Measurements from ENCODE around the gene PDGFC. TPM values are rescaled to one million over a fixed set of nuclear protein-coding genes. Genes with fewer than 3 reads are reported as not detected.
A peak's percentile ranks its signal among the peaks of the same experiment; 100 is the strongest.
"Not testable (repeated sequence)": the region's sequence is repeated elsewhere in the genome, so short reads cannot be mapped to it uniquely, and the experiment has no call there.

PDGFC gene
- polyA plus RNA-seq, 3 donors, result 65.7 to 84.9 (median 77.7) TPM

- no peak for DNase-seq (ENCODE audit: extremely low read depth in 1 of 11, low read depth in 9 of 11, low spot score in 4 of 11)
Measured at GRCh38 chr4:156934259-156934635, 37.4 kb downstream of the PDGFC start.

GRCh38 chr4:156933633-156934258 lies 37.9 kb downstream of the PDGFC start:
- no peak for DNase-seq (ENCODE audit: extremely low read depth in 1 of 11, low read depth in 9 of 11, low spot score in 4 of 11)

DNA sequence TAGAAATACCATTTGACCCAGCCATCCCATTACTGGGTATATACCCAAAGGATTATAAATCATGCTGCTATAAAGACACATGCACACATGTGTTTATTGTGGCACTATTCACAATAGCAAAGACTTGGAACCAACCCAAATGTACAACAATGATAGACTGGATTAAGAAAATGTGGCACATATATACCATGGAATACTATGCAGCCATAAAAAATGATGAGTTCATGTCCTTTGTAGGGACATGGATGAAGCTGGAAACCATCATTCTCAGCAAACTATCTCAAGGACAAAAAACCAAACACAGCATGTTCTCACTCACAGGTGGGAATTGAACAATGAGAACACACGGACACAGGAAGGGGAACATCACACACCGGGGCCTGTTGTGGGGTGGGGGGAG lies 39.2 kb downstream of the PDGFC start:
- DNase-seq (ENCODE audit: extremely low read depth in 1 of 11, low read depth in 9 of 11, low spot score in 4 of 11), result not testable (repeated sequence)

DNA sequence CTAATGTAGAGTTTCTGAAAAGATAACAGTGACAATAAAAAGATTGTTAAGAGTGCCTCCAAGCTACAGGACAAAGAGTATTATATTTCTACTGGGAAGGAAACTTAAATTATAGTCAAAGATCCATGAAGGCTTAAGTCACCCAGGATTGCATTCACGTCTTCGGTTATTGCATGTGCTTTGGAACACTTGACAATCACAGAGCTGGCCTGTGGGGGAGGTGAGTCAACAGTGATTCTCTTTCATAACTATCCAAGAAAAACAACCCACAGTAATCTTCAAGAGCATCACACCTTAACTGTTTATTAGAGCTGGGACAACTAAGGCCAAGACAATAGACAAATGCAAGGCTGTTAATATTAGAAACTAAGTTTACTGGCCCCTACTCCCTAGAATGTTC lies 40.3 kb downstream of the PDGFC start:
- DNase-seq (ENCODE audit: extremely low read depth in 1 of 11, low read depth in 9 of 11, low spot score in 4 of 11), result no peak

- DNase-seq (ENCODE audit: extremely low read depth in 1 of 11, low read depth in 9 of 11, low spot score in 4 of 11), result no peak
Measured at GRCh38 chr4:156929386-156930105, 42.1 kb downstream of the PDGFC start.

GRCh38 chr4:156924774-156925315 lies 46.8 kb downstream of the PDGFC start:
- no peak for DNase-seq (ENCODE audit: extremely low read depth in 1 of 11, low read depth in 9 of 11, low spot score in 4 of 11)

- DNase-seq (ENCODE audit: extremely low read depth in 1 of 11, low read depth in 9 of 11, low spot score in 4 of 11), result no peak
Measured at GRCh38 chr4:156923525-156923924, 48.1 kb downstream of the PDGFC start.

- no peak for DNase-seq (ENCODE audit: extremely low read depth in 1 of 11, low read depth in 9 of 11, low spot score in 4 of 11)
Measured at GRCh38 chr4:156915221-156915620, 56.4 kb downstream of the PDGFC start.

DNA sequence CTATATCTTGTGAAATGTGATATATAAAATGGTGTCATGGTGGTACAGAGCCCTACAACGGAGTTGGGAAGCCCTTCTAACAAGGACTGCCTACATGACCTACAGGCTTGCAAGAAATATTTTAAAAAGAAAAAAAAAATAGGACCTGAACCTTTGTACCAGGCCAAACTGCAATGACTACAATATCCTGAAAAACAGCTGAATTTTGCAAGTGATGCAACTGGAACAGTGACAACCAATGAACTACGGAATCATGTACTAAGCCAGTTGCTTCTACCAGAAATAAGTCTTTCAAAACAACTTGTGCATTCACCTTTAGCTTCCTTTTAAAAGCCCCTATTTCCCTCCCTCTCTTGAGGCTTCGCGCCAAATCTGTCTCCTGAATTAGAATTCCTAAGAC lies 58.4 kb downstream of the PDGFC start:
- no peak for DNase-seq (ENCODE audit: extremely low read depth in 1 of 11, low read depth in 9 of 11, low spot score in 4 of 11)

GRCh38 chr4:156909010-156909409 lies 62.6 kb downstream of the PDGFC start:
- no peak for DNase-seq (ENCODE audit: extremely low read depth in 1 of 11, low read depth in 9 of 11, low spot score in 4 of 11)

DNA sequence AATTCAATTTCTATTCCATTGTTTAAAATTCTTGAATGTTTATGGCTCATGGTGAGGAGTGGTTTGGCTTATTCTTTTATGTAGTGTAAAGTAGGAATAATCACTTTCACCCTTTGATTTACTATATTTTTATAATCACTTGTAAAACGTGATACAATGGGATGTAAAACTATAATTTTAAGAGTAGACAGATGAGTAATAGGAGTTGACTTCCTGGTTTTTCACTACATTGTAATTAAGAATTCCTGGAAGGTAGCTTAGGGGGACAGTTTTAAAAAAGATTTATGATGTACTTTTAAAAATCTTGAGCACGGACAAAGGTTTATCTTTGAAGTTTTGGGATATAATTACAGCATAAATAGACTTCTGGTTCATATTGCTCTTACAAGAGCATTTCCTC lies 65.3 kb downstream of the PDGFC start:
- peak in 1 of 11 donors; percentile 23 for DNase-seq (ENCODE audit: extremely low read depth in 1 of 11, low read depth in 9 of 11, low spot score in 4 of 11)

- DNase-seq (ENCODE audit: extremely low read depth in 1 of 11, low read depth in 9 of 11, low spot score in 4 of 11), result no peak
Measured at GRCh38 chr4:156901871-156902270, 69.7 kb downstream of the PDGFC start.

DNA sequence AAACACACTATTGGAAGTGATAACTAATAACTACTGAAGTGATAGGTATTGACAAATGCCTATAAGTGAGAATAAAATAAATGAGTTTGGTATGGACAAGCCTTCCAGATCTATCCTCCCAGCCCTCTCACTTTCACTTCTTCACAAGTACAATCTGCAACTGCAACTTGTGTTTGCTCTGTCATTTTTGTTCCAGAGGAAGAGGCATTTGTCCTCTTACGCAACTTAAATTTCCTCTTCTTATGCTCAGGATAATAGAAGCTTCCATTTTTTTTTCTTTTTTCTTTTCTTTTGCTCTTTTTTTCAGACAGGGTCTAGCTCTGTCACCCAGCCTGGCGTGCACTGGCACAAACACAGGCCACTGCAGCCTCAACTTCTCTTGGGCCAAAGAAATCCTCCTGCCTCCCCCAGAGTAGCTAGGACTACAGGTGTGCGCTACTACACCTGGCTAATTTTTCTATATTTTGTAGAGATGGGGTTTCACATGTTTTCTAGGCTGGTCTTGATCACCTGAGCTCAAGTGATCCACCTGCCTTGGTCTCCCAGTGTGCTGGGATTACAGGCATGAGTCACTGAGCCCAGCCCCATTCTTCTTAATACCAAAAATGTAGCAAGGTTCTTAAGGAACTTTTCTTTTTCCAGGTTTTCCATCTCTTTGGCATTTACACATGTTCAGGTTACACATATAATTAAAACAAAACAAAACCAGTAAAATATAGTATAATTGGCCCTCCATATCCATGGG lies 73.1 kb downstream of the PDGFC start:
- DNase-seq (ENCODE audit: extremely low read depth in 1 of 11, low read depth in 9 of 11, low spot score in 4 of 11), result no peak

DNA sequence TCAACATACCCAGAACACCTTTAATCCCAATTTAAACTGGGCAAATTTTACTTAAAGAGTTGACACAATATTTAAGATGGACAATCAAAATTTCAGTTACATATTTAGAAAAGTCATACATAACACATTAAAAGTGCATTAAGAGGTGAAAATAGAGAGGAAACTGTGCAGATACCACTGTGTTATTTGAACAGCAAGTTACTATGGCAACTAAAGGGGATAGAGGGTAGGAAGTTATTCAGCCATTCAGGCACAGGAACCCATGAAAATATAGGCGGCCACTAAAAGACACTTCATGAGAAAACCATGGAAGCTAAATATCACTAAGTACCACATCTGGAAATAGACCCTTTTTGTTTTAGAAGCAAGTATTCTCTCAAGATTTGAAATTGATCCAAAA lies 75.1 kb downstream of the PDGFC start:
- no peak for DNase-seq (ENCODE audit: extremely low read depth in 1 of 11, low read depth in 9 of 11, low spot score in 4 of 11)

DNA sequence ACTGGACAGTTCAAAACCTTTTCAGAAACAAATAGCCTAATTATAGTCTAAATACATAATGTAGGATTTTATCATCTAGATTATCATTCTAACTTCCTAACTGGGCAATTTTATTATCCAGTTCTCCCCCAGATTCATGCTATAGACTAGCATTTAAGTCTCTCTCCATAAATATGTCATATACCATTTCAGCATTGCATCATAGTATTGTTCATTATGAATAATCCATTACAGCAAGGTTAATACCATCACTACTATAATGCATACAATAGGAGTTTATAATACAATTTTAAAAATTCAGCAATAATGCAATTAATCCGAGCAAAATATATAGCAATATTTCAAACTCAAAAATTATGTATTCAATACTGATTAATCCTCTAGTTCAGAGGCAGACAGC lies 77.4 kb downstream of the PDGFC start:
- DNase-seq (ENCODE audit: extremely low read depth in 1 of 11, low read depth in 9 of 11, low spot score in 4 of 11), result no peak

- DNase-seq (ENCODE audit: extremely low read depth in 1 of 11, low read depth in 9 of 11, low spot score in 4 of 11), result peak in 3 of 11 donors; percentile 11 to 51 (median 25)
Measured at GRCh38 chr4:156892805-156893204, 78.8 kb downstream of the PDGFC start.

- peak in 1 of 11 donors; percentile 5 for DNase-seq (ENCODE audit: extremely low read depth in 1 of 11, low read depth in 9 of 11, low spot score in 4 of 11)
Measured at GRCh38 chr4:156889616-156890594, 81.7 kb downstream of the PDGFC start.

DNA sequence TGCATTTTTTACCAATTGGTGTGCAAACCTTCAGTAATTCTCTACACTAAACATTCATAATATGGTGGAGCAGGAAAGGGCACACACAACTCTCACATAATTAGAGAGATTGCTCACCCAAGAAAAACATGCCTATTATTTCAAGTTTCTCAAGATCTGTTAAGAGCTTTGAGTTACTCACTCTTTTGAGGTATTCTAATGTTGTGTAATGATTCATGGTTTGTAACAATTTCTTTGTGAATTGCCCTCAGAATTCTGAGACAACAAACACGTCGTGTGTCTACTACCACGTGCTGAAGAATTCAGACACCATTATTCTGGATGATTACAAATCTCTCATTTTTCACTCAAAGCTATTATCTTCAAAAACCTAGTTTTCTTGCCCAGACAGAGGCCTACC lies 82.8 kb downstream of the PDGFC start:
- DNase-seq (ENCODE audit: extremely low read depth in 1 of 11, low read depth in 9 of 11, low spot score in 4 of 11), result no peak

- DNase-seq (ENCODE audit: extremely low read depth in 1 of 11, low read depth in 9 of 11, low spot score in 4 of 11), result no peak
Measured at GRCh38 chr4:156886481-156886880, 85.1 kb downstream of the PDGFC start.

All from renal cortex interstitium (tissue), 11 donors.